NCI-H82 treated with DMSO at 0.1 percent for 48 hours (cell line): ENCODE data around the gene UNK.

Source experiments
- DNase-seq: peaks from one replicate; lab custom pipeline; 2025; ENCODE audit not compliant: unreplicated experiment; lab: John Stamatoyannopoulos, UW

UNK gene

DNA sequence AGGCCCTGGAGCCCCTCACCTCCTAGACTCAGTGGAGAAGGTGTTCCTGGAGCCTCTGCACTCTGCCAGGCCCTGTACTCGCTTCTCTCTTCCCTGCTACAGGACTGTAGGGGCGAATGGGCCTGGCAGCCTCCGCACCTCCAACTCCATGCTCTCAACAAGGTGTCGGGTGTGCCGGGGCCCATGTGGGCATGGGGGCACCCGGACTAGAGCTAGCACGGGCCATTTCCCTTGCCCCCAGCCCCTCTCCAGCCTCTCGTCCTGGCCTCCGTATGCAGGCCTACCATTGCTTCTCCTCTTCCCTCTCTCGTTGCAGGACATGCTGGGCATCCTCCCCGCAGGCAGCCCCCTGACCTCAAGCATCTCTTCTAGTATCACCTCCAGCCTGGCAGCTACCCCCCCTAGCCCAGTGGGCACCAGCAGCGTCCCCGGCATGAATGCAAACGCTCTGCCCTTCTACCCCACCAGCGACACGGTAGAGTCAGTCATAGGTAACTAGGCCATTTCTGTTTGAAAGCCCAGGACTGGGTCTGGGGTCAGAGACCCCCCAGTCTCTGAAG is 33.8 kb downstream of the UNK start:
- no peak for DNase-seq

DNA sequence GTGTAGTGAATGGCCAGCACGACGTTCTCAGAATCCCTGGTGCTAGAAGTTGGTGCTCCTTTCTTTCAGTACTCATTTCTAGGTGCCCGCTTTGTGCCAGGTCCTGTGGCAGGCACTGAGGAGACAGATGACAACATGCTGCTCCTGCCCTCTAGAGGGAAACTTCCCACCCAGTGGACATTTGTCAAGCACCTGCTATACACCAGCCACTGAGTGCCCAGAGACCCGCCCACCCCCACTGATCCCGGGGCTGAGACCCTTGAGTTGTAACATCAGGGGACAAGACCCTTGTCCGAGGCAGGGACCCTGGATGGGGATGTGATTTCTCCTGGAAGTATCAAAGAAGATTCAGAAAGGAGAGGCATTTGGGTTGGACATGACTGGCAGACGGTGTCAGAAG is 34.5 kb downstream of the UNK start:
- DNase-seq, result no peak

DNA sequence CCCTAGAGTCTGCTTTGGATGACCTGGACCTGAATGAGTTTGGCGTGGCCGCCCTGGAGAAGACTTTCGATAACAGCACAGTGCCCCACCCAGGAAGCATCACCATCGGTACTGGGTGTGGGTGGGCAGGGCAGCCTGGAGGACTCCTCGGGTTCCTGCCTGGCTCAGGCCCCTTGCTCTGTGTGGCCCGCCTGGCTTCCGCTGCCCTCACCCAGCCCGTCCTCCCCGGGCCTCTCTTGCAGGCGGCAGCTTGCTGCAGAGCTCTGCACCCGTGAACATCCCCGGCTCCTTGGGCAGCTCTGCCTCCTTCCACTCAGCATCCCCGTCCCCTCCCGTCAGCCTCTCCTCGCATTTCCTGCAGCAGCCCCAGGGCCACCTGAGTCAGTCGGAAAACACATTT is 35.1 kb downstream of the UNK start:
- DNase-seq, result no peak

DNA sequence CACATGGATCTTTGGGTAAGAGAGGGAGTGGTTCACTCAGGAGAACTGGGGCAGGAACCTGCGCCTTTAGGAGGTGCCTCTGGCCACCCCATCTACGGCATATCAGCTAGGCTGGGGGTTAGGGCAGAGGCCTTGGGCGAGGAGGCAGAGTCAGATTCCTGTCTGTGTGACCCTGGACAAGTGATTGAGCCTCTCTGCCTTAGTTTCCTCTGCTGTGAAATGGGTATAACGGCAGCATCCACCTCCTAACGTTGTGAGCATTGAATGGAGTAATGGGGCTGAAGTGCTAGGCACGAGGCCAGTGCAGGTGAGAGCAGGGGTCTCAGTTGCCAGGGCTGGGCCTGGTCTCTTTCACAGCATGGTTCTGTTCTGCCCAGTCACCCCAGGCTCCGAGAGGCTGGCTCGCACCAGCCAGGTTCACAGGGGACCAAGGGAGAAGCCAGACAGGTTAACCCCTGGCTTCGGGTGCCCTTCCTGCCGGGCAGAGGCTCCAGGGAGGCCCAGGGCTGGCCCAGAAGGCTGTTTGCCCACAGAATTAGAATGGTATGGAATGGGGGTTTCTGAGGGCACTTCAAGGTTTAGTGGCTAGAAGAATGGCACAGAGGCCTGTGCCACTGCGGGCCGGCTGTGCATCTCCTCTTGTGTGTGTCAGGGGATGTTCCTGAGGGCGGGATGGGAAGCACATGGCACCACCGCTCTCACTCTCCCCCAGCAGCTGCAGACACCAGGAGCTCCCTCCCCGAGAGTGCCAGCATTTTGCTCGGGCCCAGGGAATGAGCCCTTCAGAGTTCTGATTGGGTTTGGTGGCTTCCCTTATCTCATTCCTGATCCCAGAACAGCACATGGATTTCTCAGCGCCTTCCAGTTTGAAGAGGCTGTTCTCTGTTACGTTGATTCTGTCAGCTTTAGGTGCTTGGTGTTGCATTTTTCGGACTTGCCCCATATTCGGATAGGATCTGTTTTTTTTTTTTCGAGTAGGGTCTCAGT is 35.8 kb downstream of the UNK start:
- DNase-seq, result no peak

DNA sequence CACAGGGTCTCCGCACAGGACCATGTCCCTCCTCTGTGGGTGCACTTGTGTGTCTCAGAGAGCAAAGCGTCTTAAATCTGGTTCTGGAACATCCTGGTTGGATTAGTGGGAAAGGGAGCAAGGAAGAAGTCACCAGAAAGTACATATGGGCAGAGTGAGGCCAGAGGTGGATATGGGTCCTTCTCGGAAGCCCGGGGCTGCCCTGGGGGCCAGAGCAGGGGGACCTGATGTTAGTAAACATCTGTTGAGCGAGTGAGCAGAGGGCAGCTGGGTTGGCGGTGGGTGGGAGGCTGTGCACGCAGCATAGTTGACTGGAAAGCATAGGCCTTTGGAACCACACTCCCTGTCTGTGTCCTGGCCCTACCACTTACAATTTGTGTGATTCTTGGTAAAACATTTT is 36.9 kb downstream of the UNK start:
- no peak for DNase-seq

DNA sequence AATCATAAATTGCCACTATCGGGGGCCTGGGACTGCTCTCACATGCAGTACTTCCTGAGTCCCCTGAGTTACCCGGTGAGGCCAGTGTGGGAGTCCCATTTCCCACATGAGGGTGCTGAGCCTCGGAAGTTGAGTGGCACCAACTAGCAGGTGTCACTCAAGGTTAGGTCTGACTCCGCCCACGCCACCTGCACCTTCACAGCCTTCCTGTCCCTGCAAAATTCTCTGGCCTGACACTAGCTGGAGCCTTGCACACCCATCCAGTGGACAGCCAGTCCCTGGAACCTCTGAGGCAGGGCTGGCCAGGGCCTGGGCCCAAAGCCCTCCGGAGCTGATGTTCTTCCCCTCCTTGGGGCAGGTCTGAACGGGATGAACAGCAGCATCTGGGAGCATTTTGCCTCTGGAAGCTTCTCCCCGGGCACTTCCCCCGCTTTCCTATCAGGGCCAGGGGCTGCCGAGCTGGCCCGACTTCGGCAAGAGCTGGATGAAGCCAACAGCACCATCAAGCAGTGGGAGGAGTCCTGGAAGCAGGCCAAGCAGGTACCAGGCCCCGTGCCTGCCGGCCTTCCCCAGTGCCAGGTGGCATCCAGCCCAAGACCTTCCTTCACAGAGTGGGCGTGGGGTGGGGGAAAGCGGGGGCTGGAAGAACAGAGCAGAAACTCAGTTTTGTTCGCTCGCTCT is 37.7 kb downstream of the UNK start:
- DNase-seq, result no peak

DNA sequence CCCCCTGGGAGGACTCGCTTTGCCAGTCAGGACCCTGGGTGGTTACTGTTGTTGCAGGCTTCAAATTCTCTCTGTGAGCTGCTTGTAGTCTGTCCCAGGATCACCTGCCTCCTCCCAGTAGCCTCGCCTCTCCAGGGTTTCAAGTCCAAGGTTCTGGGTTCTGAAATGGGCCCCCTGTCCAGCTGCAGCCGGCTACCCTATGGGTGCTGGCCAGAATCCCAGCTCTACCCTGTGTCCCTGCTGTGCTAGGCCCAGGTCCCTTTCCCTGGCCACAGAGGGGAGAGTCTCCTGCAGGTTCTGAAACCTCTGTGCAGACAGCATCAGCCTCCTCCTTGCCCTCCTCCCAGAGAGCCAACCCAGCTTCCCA is 38.2 kb downstream of the UNK start:
- no peak for DNase-seq

DNA sequence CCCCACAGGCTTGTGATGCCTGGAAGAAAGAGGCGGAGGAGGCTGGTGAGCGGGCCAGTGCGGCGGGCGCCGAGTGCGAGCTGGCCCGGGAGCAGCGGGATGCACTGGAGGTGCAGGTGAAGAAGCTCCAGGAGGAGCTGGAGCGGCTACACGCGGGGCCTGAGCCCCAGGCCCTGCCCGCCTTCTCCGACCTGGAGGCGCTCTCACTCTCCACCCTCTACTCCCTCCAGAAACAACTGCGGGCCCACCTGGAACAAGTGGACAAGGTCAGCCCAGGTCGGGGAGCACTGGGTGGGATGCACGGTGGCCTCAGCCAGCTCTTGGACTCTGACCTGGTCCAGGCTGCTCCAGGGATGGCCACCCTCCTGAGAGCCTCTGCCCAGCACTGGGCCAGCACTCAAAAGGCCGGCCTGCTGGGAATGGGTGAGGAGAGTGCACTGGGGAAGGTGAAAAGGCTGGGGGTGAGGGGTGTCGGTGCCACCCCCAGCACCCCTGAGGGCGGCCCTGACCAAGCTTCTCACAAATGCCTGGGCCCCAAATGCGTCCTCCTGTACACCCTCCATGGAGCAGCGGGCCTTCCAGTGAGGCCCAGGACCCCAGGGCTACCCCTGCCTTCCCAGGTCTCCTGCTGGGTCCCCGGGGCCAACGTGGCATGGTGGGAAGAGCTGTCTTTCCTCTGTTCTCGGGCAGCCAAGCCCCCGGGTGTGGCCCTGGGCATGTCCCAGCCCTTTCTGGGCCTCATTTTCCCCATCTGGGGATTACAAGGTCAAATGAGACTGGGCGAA is 38.8 kb downstream of the UNK start:
- DNase-seq, result no peak

DNA sequence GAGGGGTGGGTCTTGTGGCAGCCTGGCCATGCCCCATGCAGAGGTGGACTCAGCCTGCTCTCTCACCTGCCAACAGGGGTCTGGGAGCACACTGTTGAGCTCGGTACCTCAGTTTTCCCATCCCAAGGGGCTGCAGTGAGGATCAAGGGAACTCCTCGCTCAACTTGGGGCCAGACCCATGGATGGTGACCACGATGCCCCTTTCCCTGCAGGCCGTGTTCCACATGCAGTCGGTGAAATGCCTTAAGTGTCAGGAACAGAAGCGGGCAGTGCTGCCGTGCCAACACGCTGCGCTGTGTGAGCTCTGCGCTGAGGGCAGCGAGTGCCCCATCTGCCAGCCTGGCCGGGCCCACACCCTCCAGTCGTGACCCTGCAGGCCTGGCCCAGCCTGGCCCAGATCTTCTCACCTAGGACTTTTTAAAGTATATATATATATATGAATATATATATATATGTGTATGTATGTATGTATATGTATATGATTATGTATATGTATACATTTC is 39.5 kb downstream of the UNK start:
- DNase-seq, result no peak

DNA sequence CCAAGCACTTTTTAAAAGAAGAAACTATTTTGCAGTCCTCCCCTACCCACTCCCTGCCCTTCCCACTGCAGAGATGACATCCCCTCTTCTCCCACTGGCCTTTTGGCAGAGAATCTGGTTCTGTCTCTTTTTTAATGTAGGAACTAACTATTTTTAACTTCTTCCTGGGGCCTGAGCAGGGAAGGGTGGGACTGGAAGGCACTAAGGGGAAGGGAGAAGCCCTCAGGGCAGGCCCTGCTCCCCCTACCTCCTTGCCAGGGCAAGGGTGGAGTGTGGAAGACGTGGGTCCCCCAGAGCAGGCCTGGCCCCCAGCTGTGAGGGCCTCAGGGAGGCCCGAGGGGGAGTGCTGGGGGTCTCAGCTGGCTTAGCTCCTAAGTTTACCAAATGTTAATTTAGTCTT is 40.1 kb downstream of the UNK start:
- DNase-seq, result no peak

DNA sequence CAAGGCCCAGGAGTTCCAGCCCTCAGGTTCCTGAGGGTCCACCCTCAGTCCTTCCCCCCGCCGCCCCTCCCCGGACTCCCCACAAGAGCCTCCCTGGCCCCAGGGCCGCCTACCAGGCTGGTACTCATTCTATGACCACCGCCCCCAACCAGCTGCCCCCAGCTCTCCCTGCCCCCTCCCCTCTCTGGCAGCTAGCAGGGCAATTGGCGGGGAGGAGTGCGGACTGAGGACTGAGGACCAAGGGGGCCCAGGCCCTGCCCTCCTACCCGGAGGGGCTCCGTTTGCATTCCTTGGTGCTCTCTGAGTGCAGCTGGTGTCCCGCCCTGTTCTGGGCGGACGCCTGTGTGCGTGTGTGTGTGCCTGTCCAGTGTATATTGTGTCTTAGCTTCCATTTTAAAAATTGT is 40.5 kb downstream of the UNK start:
- no peak for DNase-seq

DNA sequence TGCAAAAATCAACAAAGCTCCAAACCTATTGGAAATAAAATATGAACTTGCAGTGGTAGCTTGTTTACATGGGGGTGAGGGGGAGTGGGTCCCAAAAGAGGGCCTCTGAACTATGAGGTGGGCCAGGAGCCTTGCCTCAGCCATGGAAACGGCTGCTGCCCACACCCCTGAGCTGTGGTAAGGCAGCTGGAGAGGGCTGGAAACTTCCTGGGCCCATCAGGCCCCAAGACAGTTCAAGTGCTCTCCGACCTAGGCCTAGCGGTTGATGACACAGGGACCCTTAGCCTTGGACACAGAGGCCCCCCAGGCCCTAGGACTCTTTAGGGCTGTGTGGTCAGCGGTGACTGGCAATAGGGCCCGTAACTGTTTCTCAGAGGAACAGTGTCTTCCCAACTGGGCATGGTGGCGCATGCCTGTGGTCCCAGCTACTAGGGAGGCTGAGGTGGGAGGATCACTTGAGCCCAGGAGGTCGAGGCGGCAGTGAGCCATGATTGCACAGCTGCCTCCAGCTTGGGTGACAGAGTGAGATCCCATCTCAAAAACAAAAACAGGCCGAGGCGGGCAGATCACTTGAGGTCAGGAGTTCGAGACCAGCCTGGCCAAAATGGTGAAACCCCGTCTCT is 41.3 kb downstream of the UNK start:
- no peak for DNase-seq

DNA sequence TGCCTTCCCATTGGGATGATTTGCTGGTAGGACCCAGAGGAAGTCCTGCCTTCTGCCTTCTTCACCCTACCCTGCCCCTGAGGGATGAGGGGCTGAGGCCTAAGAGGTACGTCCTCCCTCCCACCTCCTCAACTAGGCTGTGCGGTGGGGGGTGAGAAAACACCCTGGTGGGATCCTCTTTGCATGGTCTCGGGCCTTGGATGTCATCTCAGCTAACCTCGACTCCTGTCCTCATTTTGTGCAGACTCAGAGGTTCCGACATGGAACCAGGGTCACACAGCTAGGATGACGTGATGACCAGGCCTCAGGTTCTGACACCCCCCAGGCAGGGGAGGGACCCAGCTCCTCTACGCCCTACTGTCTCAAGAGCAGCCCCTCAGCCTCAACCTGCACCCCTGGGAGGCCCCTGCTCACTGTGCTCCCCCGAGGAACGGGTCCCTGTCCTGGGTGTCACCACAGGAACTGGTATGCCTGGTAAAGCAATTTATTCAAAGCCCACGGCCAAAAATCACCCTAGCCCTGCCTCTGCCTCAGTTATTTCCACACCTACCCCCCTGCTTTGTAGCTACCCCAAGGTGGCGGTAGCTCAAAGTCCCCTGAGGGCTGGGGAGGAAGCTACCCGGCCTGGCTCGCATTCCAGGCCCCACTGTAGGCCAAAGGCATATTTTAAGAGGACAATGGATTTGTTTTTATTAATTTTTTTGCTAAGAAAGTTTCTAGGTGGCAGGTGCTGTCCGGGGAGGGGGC is 42.1 kb downstream of the UNK start:
- DNase-seq, result no peak

DNA sequence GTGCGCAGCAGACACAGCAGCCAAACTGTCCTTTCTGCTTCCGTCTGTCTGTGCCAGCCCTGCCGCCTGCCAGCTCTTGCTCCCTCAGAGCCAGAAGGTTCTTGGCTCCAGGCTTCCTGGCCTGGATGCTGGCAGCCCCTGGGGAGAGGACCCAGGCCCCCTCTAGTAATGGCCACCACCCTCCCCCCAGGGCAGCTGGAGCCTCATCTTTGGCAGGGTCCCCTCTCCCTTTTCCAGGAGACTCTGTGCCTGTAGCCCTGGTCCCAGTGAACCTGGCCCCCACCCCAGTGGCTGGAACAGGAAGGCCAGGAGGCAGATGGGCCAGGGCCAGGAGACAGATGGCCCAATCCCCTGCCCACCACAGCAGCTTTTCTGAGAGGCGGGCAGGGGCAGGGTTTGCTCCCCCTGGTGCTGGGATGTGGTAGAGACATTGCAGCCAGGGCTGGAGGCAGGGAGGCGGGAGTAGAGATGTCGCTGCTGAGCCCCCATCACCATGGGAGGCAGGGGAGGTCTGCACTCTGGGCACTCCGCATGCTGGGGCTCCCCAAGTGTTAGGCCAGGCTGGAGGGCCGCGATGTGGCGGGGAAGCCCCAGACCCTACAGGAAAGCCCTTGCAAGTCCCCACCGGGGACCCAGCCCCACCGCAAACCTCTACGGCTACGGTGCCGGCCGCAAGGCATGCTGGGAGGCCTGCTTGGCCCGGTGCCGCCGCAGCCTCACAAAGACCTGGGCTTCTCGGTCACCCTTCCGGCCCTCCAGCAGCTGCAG is 42.9 kb downstream of the UNK start:
- peak; percentile 84 for DNase-seq

DNA sequence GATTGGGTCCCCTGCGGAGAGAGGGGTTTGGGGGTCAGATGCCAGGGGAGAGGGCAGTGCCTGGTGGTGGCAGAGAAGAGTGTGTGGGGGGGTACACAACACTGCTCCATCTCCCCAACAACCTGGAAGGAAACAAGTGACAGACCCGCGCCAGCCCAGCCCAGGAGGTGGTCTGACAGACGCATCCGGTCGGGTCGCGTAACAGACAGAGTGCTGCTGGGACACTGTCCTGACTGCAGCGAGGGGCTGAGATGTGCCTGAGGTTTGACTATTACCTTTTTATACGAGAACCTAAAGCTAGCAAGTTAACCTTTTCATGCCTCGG is 43.4 kb downstream of the UNK start:
- DNase-seq, result no peak

DNA sequence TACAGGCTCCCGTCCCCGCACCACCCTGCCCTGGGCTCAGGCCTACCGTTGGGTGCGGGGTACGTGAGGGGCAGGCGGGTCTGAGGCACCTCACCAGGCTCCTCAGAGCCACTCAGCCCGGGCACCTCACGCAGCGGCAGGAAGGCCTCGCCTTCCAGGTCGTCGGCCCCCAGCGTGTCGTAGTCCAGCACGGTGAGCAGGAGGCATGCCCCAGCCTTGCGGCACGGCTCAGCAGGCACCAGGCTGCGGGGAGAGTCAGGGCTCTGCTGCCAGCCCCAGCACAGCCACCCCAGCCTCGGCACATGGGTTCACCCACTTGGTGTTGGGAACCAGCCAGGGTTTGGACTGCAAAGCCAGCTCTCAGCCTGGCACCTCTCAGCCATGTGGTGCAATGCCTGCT is 44.1 kb downstream of the UNK start:
- DNase-seq, result no peak

DNA sequence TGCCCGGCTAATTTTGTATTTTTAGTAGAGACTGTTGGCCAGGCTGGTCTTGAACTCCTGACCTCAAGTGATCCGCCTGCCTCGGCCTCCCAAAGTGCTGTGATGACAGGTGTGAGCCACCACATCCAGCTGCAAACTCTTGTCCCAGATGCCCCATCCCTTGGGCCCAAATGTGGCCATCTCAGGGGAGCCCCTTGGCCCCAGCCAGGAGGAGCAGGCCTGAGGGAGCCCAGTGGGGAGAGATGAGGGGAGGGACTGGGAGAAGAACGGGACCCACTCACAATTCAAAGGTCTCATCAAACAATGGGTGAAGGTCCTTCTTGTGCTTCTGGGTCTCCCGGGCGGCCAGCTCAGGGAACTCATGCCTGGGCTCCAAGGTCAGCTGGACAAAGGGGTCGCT is 45.1 kb downstream of the UNK start:
- DNase-seq, result no peak

DNA sequence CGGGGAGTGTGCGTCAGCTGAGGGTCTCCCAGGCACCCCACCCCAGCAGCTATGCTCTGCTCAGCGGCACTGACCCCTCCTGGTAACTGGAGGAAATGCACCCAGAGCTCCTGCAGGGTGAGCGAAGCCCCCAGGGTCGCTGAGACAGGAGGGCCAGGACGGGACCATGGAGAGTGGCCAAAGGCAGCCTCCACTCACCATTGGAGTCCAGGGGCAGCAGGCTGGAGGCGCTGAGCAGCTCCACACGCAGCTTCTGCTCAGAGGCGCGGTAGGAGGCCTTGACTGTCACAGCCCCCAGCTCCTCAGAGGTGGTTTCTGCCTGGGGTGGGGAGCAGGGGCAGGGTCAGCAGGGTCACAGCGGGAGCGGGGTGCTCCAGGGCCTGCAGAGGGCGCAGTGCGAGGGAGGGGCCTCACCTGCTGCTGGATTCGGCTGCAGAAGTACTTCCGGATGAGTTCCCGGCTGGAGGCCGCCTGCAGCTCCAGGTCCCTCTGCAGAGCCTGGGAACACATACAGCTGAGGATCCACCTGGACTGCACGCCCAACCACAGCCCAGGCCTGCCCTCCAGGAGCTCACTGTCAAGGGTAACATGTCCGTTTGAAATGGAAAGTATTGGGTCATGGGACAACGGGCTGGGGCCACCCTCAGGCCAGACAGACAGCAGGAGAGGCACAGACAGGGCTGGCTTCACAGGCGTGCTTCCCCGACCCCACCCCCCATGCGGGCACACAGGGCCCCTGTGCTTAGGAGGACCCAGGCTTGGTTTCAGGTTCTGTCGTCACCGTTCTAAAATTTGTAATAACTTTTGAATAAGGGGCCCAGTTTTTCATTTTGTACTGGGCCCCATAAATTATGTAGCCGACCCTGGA is 45.8 kb downstream of the UNK start:
- DNase-seq, result no peak
